T-helper 2 cell treated with Interferon-gamma antibody and Interleukin-4, amounts not matched to agents 100 ng/mL and 5 ng/mL, for 36 hours (primary cell): ENCODE measurements around the gene TSC22D3. TPM values are rescaled to one million over a fixed set of nuclear protein-coding genes. Genes with fewer than 3 reads are reported as not detected.

Experiments used
- intact Hi-C: fragments of 100-400 bp; cut with micrococcal nuclease; formaldehyde crosslinking; loops from one replicate; pipeline ENCODE4 v1.15.1; 2023
- total RNA-seq: library from RNA; stranded (reverse); gene quantifications from 2 replicates; pipeline ENCODE4 v1.2.3, GENCODE V29; 2022

Gene TSC22D3
- total RNA-seq, 1 donor from 2014 or later = 23.8 TPM

- intact Hi-C loops = no loop called here
These were observed 108.2 kb downstream of the TSC22D3 start for GRCh38 chrX:107667426-107667825.

- intact Hi-C loops = no loop called here
These were observed 108.7 kb downstream of the TSC22D3 start for GRCh38 chrX:107666931-107667330.

Other genes starting within 250 kb of the TSC22D3 start
- 64.6 and 67.7 TPM in 2 replicates for gene PRPS1, start 147.3 kb downstream of the TSC22D3 start, total RNA-seq
- gene NCBP2L, start 1.9 kb upstream of the TSC22D3 start, total RNA-seq = not detected in 2 replicates
- 2.2 and 2.9 TPM in 2 replicates for gene MID2, start 50.1 kb upstream of the TSC22D3 start, total RNA-seq
- gene TEX13B, start 206.6 kb upstream of the TSC22D3 start, total RNA-seq = not detected in 2 replicates